ENCODE data around the gene KRT222.

The KRT222 gene

GRCh38 chr17:40651939-40652338 is 13.0 kb downstream of the KRT222 start:
- CTCF ChIA-PET = no interaction called here

GRCh38 chr17:40648384-40648968 is 16.5 kb downstream of the KRT222 start:
- TF ChIP-seq PKNOX1 (IDR thresholded peaks at IDR 0.05) = no peak
- no peak for TF ChIP-seq BHLHE40 (IDR thresholded peaks at IDR 0.05; ENCODE audit: borderline replicate concordance)
- no peak for TF ChIP-seq ARNT (IDR thresholded peaks at IDR 0.05)
- no peak for TF ChIP-seq TARDBP (IDR thresholded peaks at IDR 0.05)
- no peak for TF ChIP-seq ZNF384 (IDR thresholded peaks at IDR 0.05)
- no peak for TF ChIP-seq FOXA1 (IDR thresholded peaks at IDR 0.05)
- TF ChIP-seq SUZ12 (IDR thresholded peaks at IDR 0.05) = no peak
- no peak for TF ChIP-seq FOXM1 (IDR thresholded peaks at IDR 0.05; ENCODE audit: borderline replicate concordance)
- TF ChIP-seq NFRKB (IDR thresholded peaks at IDR 0.05) = no peak
- no peak for TF ChIP-seq SP1 (IDR thresholded peaks at IDR 0.05)
- no peak for TF ChIP-seq LEF1 (IDR thresholded peaks at IDR 0.05; ENCODE audit: borderline replicate concordance)
- TF ChIP-seq L3MBTL2 (conservative IDR thresholded peaks at IDR 0.05) = no peak; the same call in 1 of the 2 replicates
- TF ChIP-seq HDGF (IDR thresholded peaks at IDR 0.05; ENCODE audit: borderline replicate concordance) = no peak
- TF ChIP-seq CTBP1 (IDR thresholded peaks at IDR 0.05; ENCODE audit: borderline replicate concordance) = no peak
- no peak for TF ChIP-seq FOXK2 (IDR thresholded peaks at IDR 0.05)
- TF ChIP-seq ELF4 (IDR thresholded peaks at IDR 0.05) = no peak
- DNase-seq (ENCODE audit: extremely low spot score) = peak; percentile 25
- ChIA-PET POLR2A (interaction anchor here (0.6 to 3.2 kb wide), 8 partner anchors 12 to 694 kb away, joined by 3 to 14 read pairs (median 5); partner anchors contain the start of gene KRT222), CTCF (no interaction called here)

More at GRCh38 chr17:40651939-40652338, 13.0 kb downstream of the KRT222 start:
- DNase-seq (ENCODE audit: extremely low spot score) = no peak
- TF ChIP-seq LEF1 (IDR thresholded peaks at IDR 0.05; ENCODE audit: borderline replicate concordance) = no peak
- TF ChIP-seq NFRKB (IDR thresholded peaks at IDR 0.05) = no peak
- TF ChIP-seq ZNF384 (IDR thresholded peaks at IDR 0.05) = no peak
- no peak for TF ChIP-seq SUZ12 (IDR thresholded peaks at IDR 0.05)
- no peak for TF ChIP-seq TARDBP (IDR thresholded peaks at IDR 0.05)
- TF ChIP-seq FOXK2 (IDR thresholded peaks at IDR 0.05) = no peak
- no peak for TF ChIP-seq HDGF (IDR thresholded peaks at IDR 0.05; ENCODE audit: borderline replicate concordance)
- no peak for TF ChIP-seq CTBP1 (IDR thresholded peaks at IDR 0.05; ENCODE audit: borderline replicate concordance)
- no peak for TF ChIP-seq ELF4 (IDR thresholded peaks at IDR 0.05)
- POLR2A ChIA-PET = interaction anchor here (0.7 kb wide), 1 partner anchor 234 kb away, joined by 3 read pairs; the partner anchor contains the start of gene TOP2A

GRCh38 chr17:40647624-40648383 is 17.2 kb downstream of the KRT222 start, which contains the start of gene SMARCE1:
Gene SMARCE1 (minus strand): TSS chr17:40647818. CDS start chr17:40645802, 2,016 bp downstream.
- ChIA-PET POLR2A (interaction anchor here (0.6 to 3.2 kb wide), 19 partner anchors 10 to 894 kb away, joined by 3 to 14 read pairs (median 4); partner anchors contain the start of gene KRT222), CTCF (no interaction called here)
- peak; percentile 56 for DNase-seq (ENCODE audit: extremely low spot score)
- 0 out of 2 replicates have a peak, but pooled peaks have one; percentile 45 for TF ChIP-seq NFRKB (IDR thresholded peaks at IDR 0.05)
- TF ChIP-seq L3MBTL2 (conservative IDR thresholded peaks at IDR 0.05) = peak; percentile 51; the same call in 1 of the 2 replicates
- no peak for TF ChIP-seq CTBP1 (IDR thresholded peaks at IDR 0.05; ENCODE audit: borderline replicate concordance)

- POLR2A ChIA-PET = interaction anchor here (0.6 to 3.2 kb wide), 18 partner anchors 9 to 1042 kb away, joined by 3 to 14 read pairs (median 4); no protein-coding TSS in a partner anchor
- peak; percentile 20 for DNase-seq (ENCODE audit: extremely low spot score)
- CTCF ChIA-PET = interaction anchor here (1.2 kb wide), 1 partner anchor 27 kb away, joined by 7 read pairs; no protein-coding TSS in a partner anchor
- TF ChIP-seq ARNT (IDR thresholded peaks at IDR 0.05) = no peak
- TF ChIP-seq LEF1 (IDR thresholded peaks at IDR 0.05; ENCODE audit: borderline replicate concordance) = no peak
- no peak for TF ChIP-seq BHLHE40 (IDR thresholded peaks at IDR 0.05; ENCODE audit: borderline replicate concordance)
- no peak for TF ChIP-seq ZNF384 (IDR thresholded peaks at IDR 0.05)
- TF ChIP-seq NFRKB (IDR thresholded peaks at IDR 0.05) = no peak
- no peak for TF ChIP-seq FOXM1 (IDR thresholded peaks at IDR 0.05; ENCODE audit: borderline replicate concordance)
- TF ChIP-seq PKNOX1 (IDR thresholded peaks at IDR 0.05) = no peak
- no peak for TF ChIP-seq L3MBTL2 (conservative IDR thresholded peaks at IDR 0.05)
- TF ChIP-seq FOXA1 (IDR thresholded peaks at IDR 0.05) = no peak
- no peak for TF ChIP-seq HDGF (IDR thresholded peaks at IDR 0.05; ENCODE audit: borderline replicate concordance)
Measured at GRCh38 chr17:40646791-40647623, 18.0 kb downstream of the KRT222 start.

- TF ChIP-seq ZNF384 (IDR thresholded peaks at IDR 0.05) (no peak), HDGF (IDR thresholded peaks at IDR 0.05; ENCODE audit: borderline replicate concordance) (no peak), LEF1 (IDR thresholded peaks at IDR 0.05; ENCODE audit: borderline replicate concordance) (no peak), ELF4 (IDR thresholded peaks at IDR 0.05) (no peak), NFRKB (IDR thresholded peaks at IDR 0.05) (no peak), TARDBP (IDR thresholded peaks at IDR 0.05) (no peak), FOXA1 (IDR thresholded peaks at IDR 0.05) (no peak), BHLHE40 (IDR thresholded peaks at IDR 0.05; ENCODE audit: borderline replicate concordance) (no peak), FOXK2 (IDR thresholded peaks at IDR 0.05) (no peak), L3MBTL2 (conservative IDR thresholded peaks at IDR 0.05) (no peak)
- ChIA-PET POLR2A (interaction anchor here (0.7 to 3.2 kb wide), 6 partner anchors 12 to 1044 kb away, joined by 3 to 14 read pairs (median 6); no protein-coding TSS in a partner anchor), CTCF (interaction anchor here (1.2 kb wide), 1 partner anchor 26 kb away, joined by 7 read pairs; no protein-coding TSS in a partner anchor)
- no peak for DNase-seq (ENCODE audit: extremely low spot score)
Measured at GRCh38 chr17:40645943-40646342, 19.0 kb downstream of the KRT222 start.
